ENCODE results near the gene MUC20.
"Not testable (repeated sequence)": the region's sequence is repeated elsewhere in the genome, so short reads cannot be mapped to it uniquely, and the experiment has no call there.

MUC20 gene

DNA sequence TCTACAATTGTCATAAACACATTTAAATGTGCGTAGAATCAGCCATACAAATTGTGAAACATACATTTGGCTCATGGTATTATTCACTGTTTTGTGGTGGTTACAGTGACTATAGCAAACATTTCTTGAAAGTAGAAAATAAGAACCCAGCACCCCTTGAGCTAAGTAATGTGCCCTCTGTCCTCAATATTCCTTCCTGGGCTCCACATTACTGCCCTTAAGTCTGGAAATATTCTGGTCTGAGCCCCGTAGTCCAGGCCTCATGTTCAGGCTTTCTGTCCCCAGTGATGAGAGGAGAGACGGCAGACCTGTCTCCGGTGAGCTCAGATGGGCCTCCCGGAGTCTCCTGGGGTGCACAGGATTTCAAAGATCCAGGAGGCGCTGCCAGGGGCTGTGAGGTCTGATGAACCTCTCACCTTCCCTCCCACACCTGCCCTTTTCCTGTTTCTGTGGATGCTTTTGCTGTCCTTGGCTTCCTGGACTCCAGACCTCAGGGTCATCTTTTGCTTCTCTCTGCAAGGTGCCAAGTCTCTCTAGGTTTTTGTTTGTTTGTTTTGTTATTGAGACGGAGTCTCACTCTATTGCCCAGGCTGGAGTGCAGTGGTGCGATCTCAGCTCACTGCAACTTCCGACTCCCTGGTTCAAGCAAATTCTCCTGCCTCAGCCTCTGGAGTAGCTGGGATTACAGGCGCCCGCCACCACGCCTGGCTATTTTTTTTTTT is 8.8 kb upstream of the MUC20 start:
- no peaks in the 10 kb centered on the region for H3K27me3 ChIP-seq (ENCODE audit: control insufficient read depth in 1 of 2, insufficient read depth in 2 of 2, low read length in 2 of 2)
- no peak overlapping the region for H3K27ac ChIP-seq (ENCODE audit: low read depth, low read length)
- no peaks in the 10 kb centered on the region for H3K9me3 ChIP-seq (ENCODE audit: control insufficient read depth in 1 of 2, low read length in 2 of 2)
- H3K4me1 ChIP-seq (ENCODE audit: control insufficient read depth in 1 of 2, insufficient read depth in 2 of 2, low read length in 2 of 2), result peaks cover 0 to 9% of the 10 kb centered on the region in 2 donors
- no peak overlapping the region for H3K9ac ChIP-seq (ENCODE audit: low read depth in 1 of 2, low read length in 2 of 2)
- H3K4me3 ChIP-seq (ENCODE audit: low read depth in 1 of 2, low read length in 2 of 2), result no peak overlapping the region
- H3K36me3 ChIP-seq (ENCODE audit: control insufficient read depth in 1 of 2, insufficient read depth in 2 of 2, low read length in 2 of 2), result peaks cover 4 to 26% of the 10 kb centered on the region in 2 donors

DNA sequence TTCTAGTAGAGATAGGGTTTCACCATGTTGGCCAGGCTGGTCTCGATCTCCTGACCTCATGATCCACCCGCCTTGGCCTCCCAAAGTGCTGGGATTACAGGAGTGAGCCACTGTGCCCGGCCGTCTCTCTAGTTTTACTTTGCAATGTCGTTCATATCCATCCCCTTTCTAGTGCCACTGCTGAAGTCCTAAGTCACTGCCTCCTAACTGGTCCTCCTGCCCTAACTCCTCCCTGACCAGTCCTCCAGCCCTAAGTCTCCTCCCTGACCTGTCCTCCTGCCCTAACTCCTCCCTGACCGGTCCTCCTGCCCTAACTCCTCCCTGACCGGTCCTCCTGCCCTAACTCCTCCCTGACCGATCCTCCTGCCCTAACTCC is 8.3 kb upstream of the MUC20 start:
- peaks cover 4 to 26% of the 10 kb centered on the region in 2 donors for H3K36me3 ChIP-seq (ENCODE audit: control insufficient read depth in 1 of 2, insufficient read depth in 2 of 2, low read length in 2 of 2)

DNA sequence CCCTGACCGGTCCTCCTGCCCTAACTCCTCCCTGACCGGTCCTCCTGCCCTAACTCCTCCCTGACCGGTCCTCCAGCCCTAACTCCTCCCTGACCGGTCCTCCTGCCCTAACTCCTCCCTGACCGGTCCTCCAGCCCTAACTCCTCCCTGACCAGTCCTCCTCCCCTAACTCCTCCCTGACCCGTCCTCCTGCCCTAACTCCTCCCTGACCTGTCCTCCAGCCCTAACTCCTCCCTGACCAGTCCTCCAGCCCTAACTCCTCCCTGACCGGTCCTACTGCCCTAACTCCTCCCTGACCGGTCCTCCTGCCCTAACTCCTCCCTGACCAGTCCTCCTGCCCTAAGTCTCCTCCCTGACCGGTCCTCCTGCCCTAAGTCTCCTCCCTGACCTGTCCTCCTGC is 7.6 kb upstream of the MUC20 start:
- peaks cover 0 to 10% of the 10 kb centered on the region in 2 donors for H3K4me1 ChIP-seq (ENCODE audit: control insufficient read depth in 1 of 2, insufficient read depth in 2 of 2, low read length in 2 of 2)
- not testable (repeated sequence) for H3K9ac ChIP-seq (ENCODE audit: low read depth in 1 of 2, low read length in 2 of 2); H3K4me3 ChIP-seq (ENCODE audit: low read depth in 1 of 2, low read length in 2 of 2); H3K27me3 ChIP-seq (ENCODE audit: control insufficient read depth in 1 of 2, insufficient read depth in 2 of 2, low read length in 2 of 2); H3K9me3 ChIP-seq (ENCODE audit: control insufficient read depth in 1 of 2, low read length in 2 of 2); H3K27ac ChIP-seq (ENCODE audit: low read depth, low read length)
- H3K36me3 ChIP-seq (ENCODE audit: control insufficient read depth in 1 of 2, insufficient read depth in 2 of 2, low read length in 2 of 2), result peaks cover 4 to 24% of the 10 kb centered on the region in 2 donors

More for the DNA sequence above, 8.3 kb upstream of the MUC20 start:
- H3K4me1 ChIP-seq (ENCODE audit: control insufficient read depth in 1 of 2, insufficient read depth in 2 of 2, low read length in 2 of 2), result peaks cover 0 to 10% of the 10 kb centered on the region in 2 donors
- H3K9ac ChIP-seq (ENCODE audit: low read depth in 1 of 2, low read length in 2 of 2); H3K27me3 ChIP-seq (ENCODE audit: control insufficient read depth in 1 of 2, insufficient read depth in 2 of 2, low read length in 2 of 2); H3K4me3 ChIP-seq (ENCODE audit: low read depth in 1 of 2, low read length in 2 of 2); H3K9me3 ChIP-seq (ENCODE audit: control insufficient read depth in 1 of 2, low read length in 2 of 2); H3K27ac ChIP-seq (ENCODE audit: low read depth, low read length): not testable (repeated sequence)

DNA sequence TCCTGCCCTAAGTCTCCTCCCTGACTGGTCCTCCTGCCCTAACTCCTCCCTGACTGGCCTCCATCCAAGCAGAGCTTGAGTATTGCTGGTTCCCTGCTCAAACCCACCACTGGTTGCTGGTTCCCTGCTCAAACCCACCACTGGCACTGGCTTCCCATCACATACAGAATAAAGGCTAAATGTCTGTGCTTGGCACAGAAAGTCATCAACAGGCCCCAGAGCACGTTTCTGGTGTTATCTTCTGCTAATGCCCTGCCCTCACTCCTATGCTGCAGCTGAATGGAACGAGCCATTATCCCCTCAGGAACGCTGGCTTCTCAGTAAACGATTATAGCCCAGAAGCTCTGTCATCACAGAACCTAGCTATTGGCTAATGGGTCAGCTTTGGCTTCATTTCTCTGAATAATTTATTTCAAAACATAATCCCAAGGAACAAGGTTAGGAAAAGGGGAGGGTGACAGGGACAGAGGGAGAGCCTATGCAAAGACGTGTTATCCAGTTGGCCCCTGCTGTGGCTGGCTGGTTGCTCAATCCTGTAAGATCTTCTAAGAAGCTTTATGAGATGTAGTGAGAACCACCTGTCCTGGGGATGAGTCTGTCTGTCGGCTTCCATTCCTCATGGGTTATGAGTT is 6.3 kb upstream of the MUC20 start:
- H3K36me3 ChIP-seq (ENCODE audit: control insufficient read depth in 1 of 2, insufficient read depth in 2 of 2, low read length in 2 of 2), result peaks cover 4 to 17% of the 10 kb centered on the region in 2 donors
- no peak overlapping the region for H3K27ac ChIP-seq (ENCODE audit: low read depth, low read length)
- H3K9ac ChIP-seq (ENCODE audit: low read depth in 1 of 2, low read length in 2 of 2), result no peak overlapping the region
- H3K4me1 ChIP-seq (ENCODE audit: control insufficient read depth in 1 of 2, insufficient read depth in 2 of 2, low read length in 2 of 2), result peaks cover 0 to 10% of the 10 kb centered on the region in 2 donors
- no peaks in the 10 kb centered on the region for H3K27me3 ChIP-seq (ENCODE audit: control insufficient read depth in 1 of 2, insufficient read depth in 2 of 2, low read length in 2 of 2)
- no peaks in the 10 kb centered on the region for H3K9me3 ChIP-seq (ENCODE audit: control insufficient read depth in 1 of 2, low read length in 2 of 2)
- H3K4me3 ChIP-seq (ENCODE audit: low read depth in 1 of 2, low read length in 2 of 2), result no peak overlapping the region

DNA sequence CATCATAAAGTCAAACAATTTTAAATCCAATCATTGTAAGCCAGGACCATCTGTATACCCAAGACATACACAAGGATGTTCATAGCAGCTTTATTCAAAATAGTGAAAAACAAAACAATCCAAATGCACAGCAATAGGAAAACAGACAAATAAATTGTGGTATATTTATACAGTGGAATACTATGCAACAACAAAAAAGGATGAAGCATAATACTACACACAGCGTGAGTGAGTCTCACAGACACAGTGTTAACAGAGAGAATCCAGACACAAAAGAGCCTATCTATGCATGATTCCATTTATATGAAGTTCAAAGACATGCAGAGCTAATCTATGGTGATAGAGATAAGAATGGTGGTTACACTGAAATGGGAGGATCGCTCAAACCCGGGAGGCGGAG is 5.6 kb upstream of the MUC20 start:
- H3K4me3 ChIP-seq (ENCODE audit: low read depth in 1 of 2, low read length in 2 of 2), result no peak overlapping the region
- H3K27ac ChIP-seq (ENCODE audit: low read depth, low read length), result no peak overlapping the region
- no peaks in the 10 kb centered on the region for H3K9me3 ChIP-seq (ENCODE audit: control insufficient read depth in 1 of 2, low read length in 2 of 2)
- H3K4me1 ChIP-seq (ENCODE audit: control insufficient read depth in 1 of 2, insufficient read depth in 2 of 2, low read length in 2 of 2), result peaks cover under 1 to 14% of the 10 kb centered on the region in 2 donors
- peaks cover 4 to 13% of the 10 kb centered on the region in 2 donors for H3K36me3 ChIP-seq (ENCODE audit: control insufficient read depth in 1 of 2, insufficient read depth in 2 of 2, low read length in 2 of 2)
- H3K9ac ChIP-seq (ENCODE audit: low read depth in 1 of 2, low read length in 2 of 2), result no peak overlapping the region
- no peaks in the 10 kb centered on the region for H3K27me3 ChIP-seq (ENCODE audit: control insufficient read depth in 1 of 2, insufficient read depth in 2 of 2, low read length in 2 of 2)

DNA sequence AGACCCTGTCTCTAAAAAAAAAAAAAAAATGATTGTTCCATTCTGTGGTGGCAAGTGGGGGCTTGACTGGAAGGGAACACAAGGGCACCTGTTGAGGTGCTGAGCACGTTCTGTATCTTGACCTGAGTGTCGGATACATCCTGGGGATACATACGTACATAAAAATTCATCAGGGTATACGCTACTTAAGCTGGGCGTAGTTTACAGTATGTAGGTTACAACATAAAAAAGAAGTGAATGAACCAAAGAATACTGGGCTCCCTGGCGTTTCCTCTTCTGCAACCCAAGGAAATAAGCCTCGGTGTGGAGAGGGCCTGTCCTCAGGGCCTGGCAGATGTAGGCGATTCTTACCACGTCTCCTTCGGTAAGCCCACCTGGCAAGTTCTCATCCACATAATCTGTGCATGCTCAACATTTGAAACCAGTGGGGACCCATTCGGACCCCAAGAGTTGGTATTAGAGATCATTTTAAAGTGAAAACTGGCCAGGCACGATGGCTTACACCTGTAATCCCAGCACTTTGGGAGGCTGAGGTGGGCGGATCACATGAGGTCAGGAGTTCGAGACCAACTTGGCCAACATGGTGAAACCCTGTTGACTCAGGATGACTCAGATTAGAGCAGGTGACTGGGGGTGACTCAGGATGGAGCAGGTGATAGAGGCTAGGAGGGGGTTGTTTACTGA is 5.1 kb upstream of the MUC20 start:
- Histone ChIP-seq H3K36me3 (ENCODE audit: control insufficient read depth in 1 of 2, insufficient read depth in 2 of 2, low read length in 2 of 2) (peaks cover 4 to 13% of the 10 kb centered on the region in 2 donors), H3K9ac (ENCODE audit: low read depth in 1 of 2, low read length in 2 of 2) (no peak overlapping the region), H3K27ac (ENCODE audit: low read depth, low read length) (no peak overlapping the region), H3K27me3 (ENCODE audit: control insufficient read depth in 1 of 2, insufficient read depth in 2 of 2, low read length in 2 of 2) (no peaks in the 10 kb centered on the region), H3K4me3 (ENCODE audit: low read depth in 1 of 2, low read length in 2 of 2) (no peak overlapping the region), H3K4me1 (ENCODE audit: control insufficient read depth in 1 of 2, insufficient read depth in 2 of 2, low read length in 2 of 2) (peaks cover 6 to 20% of the 10 kb centered on the region in 2 donors), H3K9me3 (ENCODE audit: control insufficient read depth in 1 of 2, low read length in 2 of 2) (no peaks in the 10 kb centered on the region)

DNA sequence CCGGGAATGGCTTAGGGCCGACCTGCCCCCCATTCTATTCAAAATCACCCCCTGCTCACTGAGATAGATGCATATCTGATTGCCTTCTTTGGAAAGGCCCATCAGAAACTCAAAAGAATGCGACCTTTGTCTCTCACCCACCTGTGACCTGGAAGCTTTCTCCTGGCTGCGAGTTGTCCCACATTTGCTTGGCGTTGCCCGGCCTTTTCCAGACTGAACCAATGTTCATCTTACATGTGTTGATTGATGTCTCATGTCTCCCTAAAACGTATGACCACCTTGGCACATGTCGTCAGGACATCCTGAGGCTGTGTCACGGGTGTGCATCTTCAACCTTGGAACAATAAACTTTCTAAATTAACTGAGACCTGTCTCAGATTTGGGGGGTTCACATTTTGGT is 3.4 kb upstream of the MUC20 start:
- no peaks in the 10 kb centered on the region for H3K9me3 ChIP-seq (ENCODE audit: control insufficient read depth in 1 of 2, low read length in 2 of 2)
- H3K4me3 ChIP-seq (ENCODE audit: low read depth in 1 of 2, low read length in 2 of 2), result no peak overlapping the region
- H3K27me3 ChIP-seq (ENCODE audit: control insufficient read depth in 1 of 2, insufficient read depth in 2 of 2, low read length in 2 of 2), result no peaks in the 10 kb centered on the region
- no peak overlapping the region for H3K9ac ChIP-seq (ENCODE audit: low read depth in 1 of 2, low read length in 2 of 2)
- no peak overlapping the region for H3K27ac ChIP-seq (ENCODE audit: low read depth, low read length)
- H3K36me3 ChIP-seq (ENCODE audit: control insufficient read depth in 1 of 2, insufficient read depth in 2 of 2, low read length in 2 of 2), result peaks cover 0 to 4% of the 10 kb centered on the region in 2 donors
- peaks cover 10 to 25% of the 10 kb centered on the region in 2 donors for H3K4me1 ChIP-seq (ENCODE audit: control insufficient read depth in 1 of 2, insufficient read depth in 2 of 2, low read length in 2 of 2)

DNA sequence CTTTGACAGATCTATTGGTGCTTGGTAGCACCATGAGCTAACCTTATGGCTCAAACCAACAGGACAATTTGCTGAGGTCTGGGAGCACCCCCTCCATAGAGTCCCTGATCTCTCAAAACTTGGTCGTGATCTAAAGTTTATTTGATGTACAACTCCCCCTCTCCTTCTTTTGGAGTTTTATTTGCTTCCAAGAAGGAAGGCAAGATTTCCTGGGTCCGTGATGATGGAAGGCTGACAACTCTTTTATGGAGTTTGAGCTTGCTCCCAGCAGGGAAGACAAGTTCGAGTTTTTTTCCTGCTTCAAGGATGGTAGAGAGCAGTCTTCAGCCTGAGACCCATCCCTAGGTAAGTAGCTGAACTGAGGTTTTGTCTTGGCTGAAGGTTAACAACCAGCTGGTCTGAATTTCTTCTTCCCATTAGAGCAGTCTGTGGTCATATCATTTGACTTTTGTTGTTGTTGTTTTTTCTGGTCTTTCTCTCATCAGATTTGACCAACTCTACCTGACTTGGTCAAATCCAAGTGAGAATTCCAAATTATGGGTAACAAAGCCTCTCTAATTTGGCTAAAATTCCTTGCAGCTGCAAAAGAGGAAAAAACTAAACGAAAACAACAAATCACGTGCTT is 2.8 kb upstream of the MUC20 start:
- Histone ChIP-seq H3K27me3 (ENCODE audit: control insufficient read depth in 1 of 2, insufficient read depth in 2 of 2, low read length in 2 of 2) (no peaks in the 10 kb centered on the region), H3K27ac (ENCODE audit: low read depth, low read length) (no peak overlapping the region), H3K9me3 (ENCODE audit: control insufficient read depth in 1 of 2, low read length in 2 of 2) (no peaks in the 10 kb centered on the region), H3K36me3 (ENCODE audit: control insufficient read depth in 1 of 2, insufficient read depth in 2 of 2, low read length in 2 of 2) (peaks cover 0 to 4% of the 10 kb centered on the region in 2 donors), H3K9ac (ENCODE audit: low read depth in 1 of 2, low read length in 2 of 2) (no peak overlapping the region), H3K4me3 (ENCODE audit: low read depth in 1 of 2, low read length in 2 of 2) (no peak overlapping the region), H3K4me1 (ENCODE audit: control insufficient read depth in 1 of 2, insufficient read depth in 2 of 2, low read length in 2 of 2) (peaks cover 10 to 30% of the 10 kb centered on the region in 2 donors)

DNA sequence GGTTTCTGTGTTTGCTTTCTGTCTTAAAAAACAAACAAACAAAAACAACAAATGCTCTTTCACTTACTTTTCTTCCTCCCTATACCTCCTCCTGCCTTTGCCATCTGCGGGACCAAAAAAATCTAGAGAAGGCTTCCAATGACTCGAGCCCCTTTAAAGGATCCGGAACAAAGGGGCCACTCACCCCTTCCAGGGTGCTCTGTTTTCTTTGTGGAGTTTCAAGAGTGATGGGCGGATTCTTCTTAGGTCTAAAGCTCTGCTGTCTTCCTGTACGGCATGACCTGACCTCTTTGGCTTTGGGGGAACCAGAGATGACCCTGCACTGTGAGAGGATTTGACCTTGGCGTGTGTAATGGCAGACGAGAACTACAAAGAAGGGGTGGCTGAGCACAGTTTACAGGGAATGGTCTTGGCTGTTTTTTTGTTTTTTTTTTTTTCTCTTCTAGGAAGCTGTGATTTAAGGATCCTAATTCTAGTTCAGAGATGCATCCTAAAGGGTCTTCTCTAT is 2.2 kb upstream of the MUC20 start:
- H3K9me3 ChIP-seq (ENCODE audit: control insufficient read depth in 1 of 2, low read length in 2 of 2), result no peaks in the 10 kb centered on the region
- no peak overlapping the region for H3K4me3 ChIP-seq (ENCODE audit: low read depth in 1 of 2, low read length in 2 of 2)

More for the DNA sequence above, 2.2 kb upstream of the MUC20 start:
- H3K9ac ChIP-seq (ENCODE audit: low read depth in 1 of 2, low read length in 2 of 2), result no peak overlapping the region
- H3K27me3 ChIP-seq (ENCODE audit: control insufficient read depth in 1 of 2, insufficient read depth in 2 of 2, low read length in 2 of 2), result no peaks in the 10 kb centered on the region
- H3K4me1 ChIP-seq (ENCODE audit: control insufficient read depth in 1 of 2, insufficient read depth in 2 of 2, low read length in 2 of 2), result peaks cover 10 to 30% of the 10 kb centered on the region in 2 donors
- peaks cover 0 to 4% of the 10 kb centered on the region in 2 donors for H3K36me3 ChIP-seq (ENCODE audit: control insufficient read depth in 1 of 2, insufficient read depth in 2 of 2, low read length in 2 of 2)
- no peak overlapping the region for H3K27ac ChIP-seq (ENCODE audit: low read depth, low read length)
